LHCN-M2 (cell line): ENCODE data around the gene F12. TPM values are rescaled to one million over a fixed set of nuclear protein-coding genes. Genes with fewer than 3 reads are reported as not detected.

ENCODE experiments used
- DNase-seq: peaks from one replicate; pipeline ENCODE4 v3.0.0-alpha.2; 2012; ENCODE audit warnings: low read depth
- total RNA-seq: library from RNA; depleted of rRNA; stranded (reverse); fragments of >200 nt; gene quantifications from 2 replicates; pipeline ENCODE4 v1.2.3, GENCODE V29; 2014

The F12 gene
- total RNA-seq, 1 experiment from 2014 or later: 3.6 TPM

- peak; percentile 63 for DNase-seq
Measured at GRCh38 chr5:177446200-177447065, 37.1 kb upstream of the F12 start, which contains the start of gene PRR7. PRR7 (plus strand) TSS chr5:177446814; CDS start chr5:177455068, 8,254 bp downstream.

- DNase-seq: no peak
Measured at GRCh38 chr5:177445917-177446199, 36.5 kb upstream of the F12 start.

- DNase-seq: no peak
Measured at GRCh38 chr5:177445052-177445916, 35.9 kb upstream of the F12 start.

- no peak for DNase-seq
Measured at GRCh38 chr5:177444106-177445051, 35.0 kb upstream of the F12 start.

GRCh38 chr5:177443144-177443983, 34.0 kb upstream of the F12 start:
- DNase-seq: no peak

GRCh38 chr5:177442066-177442826, 32.9 kb upstream of the F12 start:
- DNase-seq: no peak

GRCh38 chr5:177440990-177441780, 31.8 kb upstream of the F12 start:
- no peak for DNase-seq

GRCh38 chr5:177440211-177440989, 31.0 kb upstream of the F12 start:
- DNase-seq: no peak

GRCh38 chr5:177439518-177440053, 30.2 kb upstream of the F12 start:
- no peak for DNase-seq

GRCh38 chr5:177438468-177438867, 29.1 kb upstream of the F12 start:
- DNase-seq: no peak

GRCh38 chr5:177437623-177438022, 28.3 kb upstream of the F12 start:
- DNase-seq: no peak

GRCh38 chr5:177435847-177436536, 26.6 kb upstream of the F12 start:
- DNase-seq: no peak

GRCh38 chr5:177434942-177435738, 25.8 kb upstream of the F12 start:
- no peak for DNase-seq

- no peak for DNase-seq
Measured at GRCh38 chr5:177434437-177434836, 25.1 kb upstream of the F12 start.

GRCh38 chr5:177433658-177434217, 24.4 kb upstream of the F12 start:
- DNase-seq: no peak
